Right ventricle myocardium superior (tissue), 1 donor: ENCODE results near the gene SCML1. TPM values are rescaled to one million over a fixed set of nuclear protein-coding genes. Genes with fewer than 3 reads are reported as not detected.
A peak's percentile ranks its signal among the peaks of the same experiment; 100 is the strongest.
"Not testable (repeated sequence)": the region's sequence is repeated elsewhere in the genome, so short reads cannot be mapped to it uniquely, and the experiment has no call there.

Source experiments
- ATAC-seq: fragments of 200-7000 bp; cut with Tn5 transposase; one replicate; pipeline ENCODE4 v1.9.1; 2020; ENCODE audit warnings: mild to moderate bottlenecking; ENCODE audit not compliant: poor library complexity
- DNase-seq: peaks from one replicate; pipeline ENCODE4 v3.0.0-alpha.2; 2020
- intact Hi-C: fragments of 100-400 bp; cut with DNase I; formaldehyde crosslinking; loops from one replicate; pipeline ENCODE4 v1.11.2; 2022
- total RNA-seq: library from RNA; stranded (reverse); fragmentation: NEBNext Ultra II Directional; extraction: Animal tissue kit (Norgen Biotek cat#: 25700); gene quantifications from one replicate; pipeline ENCODE4 v1.2.1, GENCODE V29; 2021
- donor health status: DM: no; HTN: yes; CAD: no; lungs with severe emphysema.

The SCML1 gene
- total RNA-seq, 1 donor from 2014 or later = 5.7 TPM

- intact Hi-C loops = no loop called here
- ATAC-seq (no peak), DNase-seq (no peak)
Measured at GRCh38 chrX:17779434-17779833, 42.1 kb downstream of the SCML1 start.

- ATAC-seq, intact Hi-C loops, DNase-seq: not testable (repeated sequence)
Measured at GRCh38 chrX:17786554-17787347, 49.5 kb downstream of the SCML1 start.

- no peak for ATAC-seq
- intact Hi-C loops = no loop called here
Measured at GRCh38 chrX:17787557-17787956, 50.3 kb downstream of the SCML1 start.

GRCh38 chrX:17788439-17788838 lies 51.1 kb downstream of the SCML1 start:
- intact Hi-C loops = no loop called here
- DNase-seq (peak; percentile 52), ATAC-seq (peak; percentile 69)

More at GRCh38 chrX:17787557-17787956, 50.3 kb downstream of the SCML1 start:
- no peak for DNase-seq

GRCh38 chrX:17788956-17789562 lies 51.8 kb downstream of the SCML1 start:
- intact Hi-C loops = no loop called here
- ATAC-seq = no peak

GRCh38 chrX:17792826-17793225 lies 55.5 kb downstream of the SCML1 start:
- intact Hi-C loops = no loop called here

More at GRCh38 chrX:17788956-17789562, 51.8 kb downstream of the SCML1 start:
- no peak for DNase-seq

GRCh38 chrX:17798921-17799320 lies 61.6 kb downstream of the SCML1 start:
- ATAC-seq (no peak), DNase-seq (no peak)
- intact Hi-C loops = no loop called here

More at GRCh38 chrX:17792826-17793225, 55.5 kb downstream of the SCML1 start:
- no peak for ATAC-seq
- no peak for DNase-seq

- intact Hi-C loops = no loop called here
- no peak for DNase-seq
- ATAC-seq = no peak
Measured at GRCh38 chrX:17801431-17801830, 64.1 kb downstream of the SCML1 start.

GRCh38 chrX:17802756-17803155 lies 65.5 kb downstream of the SCML1 start:
- no peak for DNase-seq
- intact Hi-C loops = no loop called here
- ATAC-seq = no peak

GRCh38 chrX:17803449-17803848 lies 66.2 kb downstream of the SCML1 start:
- intact Hi-C loops = no loop called here
- ATAC-seq (no peak), DNase-seq (no peak)

Other genes starting within 250 kb of the SCML1 start
- 18.1 TPM for gene RAI2, start 123.8 kb downstream of the SCML1 start, total RNA-seq